Effector memory CD8-positive, alpha-beta T cell (primary cell): ENCODE measurements around the gene FKBP1B.
A peak's percentile ranks its signal among the peaks of the same experiment; 100 is the strongest.

ENCODE experiments used
- ATAC-seq: fragments of 150-1000 bp; cut with Tn5 transposase; replicated peaks from 2 replicates; pipeline ENCODE4 v1.10.0; 2021; ENCODE audit warnings: mild to moderate bottlenecking, moderate library complexity
- DNase-seq, 3 experiments: peaks; one replicate each; pipeline ENCODE4 v3.0.0; 2021
- H3K27ac Mint-ChIP-seq, 2 donors: one replicate each; pipeline ENCODE4 v1.8.0; 2022; ENCODE audit warnings: mild to moderate bottlenecking in 2 of 2, mixed read lengths in 2 of 2, moderate library complexity in 2 of 2
- H3K27me3 Mint-ChIP-seq, 2 donors: one replicate each; pipeline ENCODE4 v1.8.0; 2022; ENCODE audit warnings: mixed read lengths in 2 of 2
- H3K36me3 Mint-ChIP-seq: one replicate; pipeline ENCODE4 v1.8.0; 2022; ENCODE audit warnings: mild to moderate bottlenecking, moderate library complexity, mixed read lengths; ENCODE audit not compliant: insufficient read depth
- H3K4me1 Mint-ChIP-seq, 2 donors: one replicate each; pipeline ENCODE4 v1.8.0; 2022; ENCODE audit warnings: low read depth in 2 of 2, mixed read lengths in 2 of 2
- H3K4me3 Mint-ChIP-seq, 2 donors: one replicate each; pipeline ENCODE4 v1.8.0; 2022; ENCODE audit warnings: mild to moderate bottlenecking in 2 of 2, mixed read lengths in 2 of 2, moderate library complexity in 2 of 2
- H3K9me3 Mint-ChIP-seq, 2 donors: one replicate each; pipeline ENCODE4 v1.8.0; 2022; ENCODE audit warnings: mixed read lengths in 2 of 2

The FKBP1B gene

GRCh38 chr2:24058564-24059271, 9.2 kb downstream of the FKBP1B start:
- Mint-ChIP-seq H3K27me3 (no peaks in the 10 kb centered on the region), H3K27ac (no peak overlapping the region), H3K4me1 (no peaks in the 10 kb centered on the region)

GRCh38 chr2:24065341-24065740, 15.8 kb downstream of the FKBP1B start:
- Mint-ChIP-seq H3K27me3 (no peaks in the 10 kb centered on the region), H3K9me3 (no peaks in the 10 kb centered on the region), H3K36me3 (peaks cover 24% of the 10 kb centered on the region), H3K4me1 (peaks cover 0 to 14% of the 10 kb centered on the region in 2 donors), H3K27ac (no peak overlapping the region), H3K4me3 (no peak overlapping the region)
- DNase-seq (no peak), ATAC-seq (no peak)

More at GRCh38 chr2:24058564-24059271, 9.2 kb downstream of the FKBP1B start:
- Mint-ChIP-seq H3K4me3 (no peak overlapping the region), H3K9me3 (no peaks in the 10 kb centered on the region), H3K36me3 (no peaks in the 10 kb centered on the region)
- ATAC-seq (no peak), DNase-seq (no peak)

GRCh38 chr2:24072259-24072658, 22.7 kb downstream of the FKBP1B start:
- Mint-ChIP-seq H3K9me3 (no peaks in the 10 kb centered on the region), H3K4me3 (no peak overlapping the region), H3K36me3 (peaks cover 27% of the 10 kb centered on the region), H3K27me3 (no peaks in the 10 kb centered on the region), H3K4me1 (peaks cover 12 to 40% of the 10 kb centered on the region in 2 donors), H3K27ac (peak overlapping the region in 1 of 2 donors; percentile 49)
- DNase-seq, result no peak
- no peak for ATAC-seq

- H3K27me3 Mint-ChIP-seq, result no peaks in the 10 kb centered on the region
- H3K9me3 Mint-ChIP-seq, result no peaks in the 10 kb centered on the region
- DNase-seq, result no peak
- peaks cover 15 to 50% of the 10 kb centered on the region in 2 donors for H3K4me1 Mint-ChIP-seq
- no peak overlapping the region for H3K27ac Mint-ChIP-seq
- ATAC-seq, result no peak
- H3K36me3 Mint-ChIP-seq, result peaks cover 15% of the 10 kb centered on the region
- peak overlapping the region in 1 of 2 donors; percentile 43 for H3K4me3 Mint-ChIP-seq
Measured at GRCh38 chr2:24073816-24074215, 24.3 kb downstream of the FKBP1B start.

GRCh38 chr2:24075259-24075658, 25.7 kb downstream of the FKBP1B start:
- Mint-ChIP-seq H3K27me3 (no peaks in the 10 kb centered on the region), H3K4me3 (peak overlapping the region; percentile 93 to 95), H3K27ac (peak overlapping the region; percentile 97), H3K4me1 (peaks cover 15 to 36% of the 10 kb centered on the region in 2 donors), H3K36me3 (peaks cover 10% of the 10 kb centered on the region), H3K9me3 (no peaks in the 10 kb centered on the region)
- ATAC-seq (no peak), DNase-seq (no peak)

GRCh38 chr2:24075915-24076848, 26.6 kb downstream of the FKBP1B start, which contains the start of gene SF3B6:
Gene SF3B6, minus strand, starts transcription at chr2:24076326. Its CDS starts 97 bp downstream, at chr2:24076229.
- Mint-ChIP-seq H3K9me3 (no peaks in the 10 kb centered on the region), H3K4me3 (peak within 1 kb of the TSS; percentile 93 to 95), H3K4me1 (peaks cover 15 to 36% of the 10 kb centered on the region in 2 donors), H3K27me3 (no peaks in the 10 kb centered on the region), H3K27ac (peak within 1 kb of the TSS; percentile 97), H3K36me3 (peaks cover 9% of the 10 kb centered on the region)
- peak; percentile 98 to 100 (median 99) for DNase-seq
- peak; percentile 83 for ATAC-seq

- DNase-seq (no peak), ATAC-seq (peak; percentile 34)
- peaks cover 15 to 36% of the 10 kb centered on the region in 2 donors for H3K4me1 Mint-ChIP-seq
- H3K27ac Mint-ChIP-seq, result peak overlapping the region; percentile 97
- peaks cover 10% of the 10 kb centered on the region for H3K36me3 Mint-ChIP-seq
- H3K9me3 Mint-ChIP-seq, result no peaks in the 10 kb centered on the region
- no peaks in the 10 kb centered on the region for H3K27me3 Mint-ChIP-seq
- H3K4me3 Mint-ChIP-seq, result peak overlapping the region; percentile 93 to 95
Measured at GRCh38 chr2:24076849-24077534, 27.5 kb downstream of the FKBP1B start.

GRCh38 chr2:24077535-24077877, 28.0 kb downstream of the FKBP1B start:
- ATAC-seq (no peak), DNase-seq (no peak)
- Mint-ChIP-seq H3K4me1 (peaks cover 15 to 31% of the 10 kb centered on the region in 2 donors), H3K27me3 (no peaks in the 10 kb centered on the region), H3K27ac (peak overlapping the region; percentile 97), H3K36me3 (peaks cover 6% of the 10 kb centered on the region), H3K4me3 (peak overlapping the region; percentile 93 to 95), H3K9me3 (no peaks in the 10 kb centered on the region)

GRCh38 chr2:24077879-24078278, 28.3 kb downstream of the FKBP1B start:
- ATAC-seq, result no peak

GRCh38 chr2:24080701-24081100, 31.2 kb downstream of the FKBP1B start:
- ATAC-seq, result no peak
- peaks cover 15 to 20% of the 10 kb centered on the region in 2 donors for H3K4me1 Mint-ChIP-seq
- H3K9me3 Mint-ChIP-seq, result no peaks in the 10 kb centered on the region
- H3K27ac Mint-ChIP-seq, result no peak overlapping the region
- H3K4me3 Mint-ChIP-seq, result no peak overlapping the region
- H3K27me3 Mint-ChIP-seq, result no peaks in the 10 kb centered on the region
- DNase-seq, result no peak
- peaks cover 15% of the 10 kb centered on the region for H3K36me3 Mint-ChIP-seq

More at GRCh38 chr2:24077879-24078278, 28.3 kb downstream of the FKBP1B start:
- H3K9me3 Mint-ChIP-seq, result no peaks in the 10 kb centered on the region
- H3K4me1 Mint-ChIP-seq, result peaks cover 15 to 30% of the 10 kb centered on the region in 2 donors
- no peaks in the 10 kb centered on the region for H3K27me3 Mint-ChIP-seq
- H3K27ac Mint-ChIP-seq, result peak overlapping the region in 1 of 2 donors; percentile 25
- peak overlapping the region; percentile 93 to 95 for H3K4me3 Mint-ChIP-seq
- H3K36me3 Mint-ChIP-seq, result peaks cover 10% of the 10 kb centered on the region
- no peak for DNase-seq

GRCh38 chr2:24082787-24083566, 33.4 kb downstream of the FKBP1B start:
- Mint-ChIP-seq H3K27me3 (no peaks in the 10 kb centered on the region), H3K4me1 (peaks cover 8 to 12% of the 10 kb centered on the region in 2 donors), H3K4me3 (peak overlapping the region; percentile 77 to 85), H3K36me3 (peaks cover 24% of the 10 kb centered on the region), H3K9me3 (no peaks in the 10 kb centered on the region), H3K27ac (no peak overlapping the region)
- DNase-seq (no peak), ATAC-seq (no peak)

- Mint-ChIP-seq H3K27ac (no peak overlapping the region), H3K4me3 (peak overlapping the region; percentile 77 to 85), H3K4me1 (peaks cover 8 to 9% of the 10 kb centered on the region in 2 donors), H3K36me3 (peaks cover 24% of the 10 kb centered on the region), H3K27me3 (no peaks in the 10 kb centered on the region), H3K9me3 (no peaks in the 10 kb centered on the region)
- no peak for DNase-seq
- peak; percentile 65 for ATAC-seq
Measured at GRCh38 chr2:24083567-24084385, 34.2 kb downstream of the FKBP1B start.
